Coronary artery (tissue), 2 donors: ENCODE measurements around the gene TMEM129.
"Not testable (repeated sequence)": the region's sequence is repeated elsewhere in the genome, so short reads cannot be mapped to it uniquely, and the experiment has no call there.

Experiments used
- DNase-seq: peaks from one replicate; pipeline ENCODE4 v3.0.0-alpha.2; 2017; ENCODE audit warnings: low spot score
- H3K27ac ChIP-seq, 2 donors: fragments of 200-600 bp; sonication (generic); one replicate each; pipeline ENCODE4 v1.5.1; 2016 to 2019
- H3K4me3 ChIP-seq: fragments of 200-600 bp; sonication (generic); 2 replicates; pipeline ENCODE4 v1.5.1; 2016; ENCODE audit warnings: mild to moderate bottlenecking, moderate library complexity
- TF ChIP-seq, protein P1 (sequence below): fragments of 200-600 bp; sonication (generic); IDR thresholded peaks from one replicate; pipeline ENCODE4 v1.5.1; 2019; ENCODE audit warnings: antibody characterized with exemption

The TMEM129 gene

DNA sequence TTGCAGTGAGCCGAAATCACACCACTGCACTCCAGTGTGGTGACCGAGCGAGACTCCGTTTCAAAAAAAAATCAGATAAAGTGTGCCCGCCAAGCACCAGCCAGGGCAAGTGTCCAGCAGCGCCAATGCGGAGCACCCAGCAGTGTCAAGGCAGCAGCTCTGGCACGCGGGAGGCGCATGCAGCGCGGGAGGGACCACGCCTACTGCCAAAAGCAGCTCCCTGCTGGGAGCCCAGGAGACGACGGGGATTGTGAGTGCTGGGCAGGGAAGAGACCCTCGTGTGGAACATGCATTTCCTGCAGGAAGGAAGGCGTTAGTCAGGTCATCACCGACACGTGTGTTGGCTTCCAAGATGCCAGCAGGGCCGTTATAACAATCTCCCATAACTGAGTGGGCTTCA, 47.5 kb downstream of the TMEM129 start:
- no peak overlapping the region for H3K4me3 ChIP-seq
- TF ChIP-seq, protein P1, sequence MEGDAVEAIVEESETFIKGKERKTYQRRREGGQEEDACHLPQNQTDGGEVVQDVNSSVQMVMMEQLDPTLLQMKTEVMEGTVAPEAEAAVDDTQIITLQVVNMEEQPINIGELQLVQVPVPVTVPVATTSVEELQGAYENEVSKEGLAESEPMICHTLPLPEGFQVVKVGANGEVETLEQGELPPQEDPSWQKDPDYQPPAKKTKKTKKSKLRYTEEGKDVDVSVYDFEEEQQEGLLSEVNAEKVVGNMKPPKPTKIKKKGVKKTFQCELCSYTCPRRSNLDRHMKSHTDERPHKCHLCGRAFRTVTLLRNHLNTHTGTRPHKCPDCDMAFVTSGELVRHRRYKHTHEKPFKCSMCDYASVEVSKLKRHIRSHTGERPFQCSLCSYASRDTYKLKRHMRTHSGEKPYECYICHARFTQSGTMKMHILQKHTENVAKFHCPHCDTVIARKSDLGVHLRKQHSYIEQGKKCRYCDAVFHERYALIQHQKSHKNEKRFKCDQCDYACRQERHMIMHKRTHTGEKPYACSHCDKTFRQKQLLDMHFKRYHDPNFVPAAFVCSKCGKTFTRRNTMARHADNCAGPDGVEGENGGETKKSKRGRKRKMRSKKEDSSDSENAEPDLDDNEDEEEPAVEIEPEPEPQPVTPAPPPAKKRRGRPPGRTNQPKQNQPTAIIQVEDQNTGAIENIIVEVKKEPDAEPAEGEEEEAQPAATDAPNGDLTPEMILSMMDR, result no peak
- no peak overlapping the region for H3K27ac ChIP-seq
- no peak for DNase-seq

DNA sequence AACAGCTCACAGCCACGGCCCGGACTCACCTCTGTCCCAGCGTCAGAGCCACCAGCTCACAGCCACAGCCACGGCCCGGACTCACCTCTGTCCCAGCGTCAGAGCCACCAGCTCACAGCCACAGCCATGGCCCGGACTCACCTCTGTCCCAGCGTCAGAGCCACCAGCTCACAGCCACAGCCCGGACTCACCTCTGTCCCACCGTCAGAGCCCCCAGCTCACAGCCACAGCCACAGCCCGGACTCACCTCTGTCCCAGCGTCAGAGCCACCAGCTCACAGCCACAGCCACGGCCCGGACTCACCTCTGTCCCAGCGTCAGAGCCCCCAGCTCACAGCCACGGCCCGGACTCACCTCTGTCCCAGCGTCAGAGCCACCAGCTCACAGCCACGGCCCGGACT, 50.1 kb downstream of the TMEM129 start:
- not testable (repeated sequence) for H3K27ac ChIP-seq, DNase-seq, H3K4me3 ChIP-seq

DNA sequence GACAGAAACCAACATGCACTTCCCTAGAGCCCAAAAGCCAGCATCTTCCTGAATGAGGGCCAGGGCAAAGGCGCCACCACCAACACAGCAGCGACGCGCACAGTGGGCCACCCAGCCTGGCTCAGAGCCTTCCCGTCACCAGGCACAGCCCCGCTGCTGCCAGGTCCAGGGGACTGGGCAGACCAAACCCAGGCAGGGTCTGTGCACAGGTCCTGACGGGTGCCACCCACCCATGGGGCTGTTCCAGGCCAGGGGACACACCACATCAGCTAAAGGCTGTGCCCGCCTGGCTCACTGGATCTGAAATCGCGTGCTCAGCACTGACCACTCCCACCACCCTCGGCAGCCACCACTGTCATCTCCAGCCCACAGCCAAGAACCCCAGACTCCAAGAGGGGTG, 50.8 kb downstream of the TMEM129 start:
- DNase-seq, result no peak
- TF ChIP-seq, protein P1, result no peak
- no peak overlapping the region for H3K4me3 ChIP-seq
- no peak overlapping the region for H3K27ac ChIP-seq

DNA sequence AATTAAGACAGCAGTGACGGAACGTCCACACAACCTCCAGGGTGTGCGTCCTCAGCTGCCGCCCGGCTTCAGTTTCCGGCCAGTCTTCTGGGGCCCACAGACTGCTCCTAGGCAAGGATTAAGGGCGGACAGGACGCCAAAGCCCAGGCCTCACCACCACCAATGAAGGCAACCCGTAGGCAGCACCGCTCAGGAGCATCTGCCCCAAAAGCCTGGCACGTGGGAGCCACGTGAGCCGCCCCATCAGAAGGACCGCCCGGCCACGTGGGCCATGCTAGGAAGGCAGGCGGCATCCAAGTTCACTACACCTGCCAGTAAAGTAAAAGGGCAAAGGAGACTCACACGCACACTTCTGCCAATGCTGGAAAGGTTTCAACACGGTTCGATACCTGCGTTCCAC, 51.3 kb downstream of the TMEM129 start:
- H3K4me3 ChIP-seq, result no peak overlapping the region
- DNase-seq, result no peak
- no peak overlapping the region for H3K27ac ChIP-seq
- TF ChIP-seq, protein P1, result no peak

DNA sequence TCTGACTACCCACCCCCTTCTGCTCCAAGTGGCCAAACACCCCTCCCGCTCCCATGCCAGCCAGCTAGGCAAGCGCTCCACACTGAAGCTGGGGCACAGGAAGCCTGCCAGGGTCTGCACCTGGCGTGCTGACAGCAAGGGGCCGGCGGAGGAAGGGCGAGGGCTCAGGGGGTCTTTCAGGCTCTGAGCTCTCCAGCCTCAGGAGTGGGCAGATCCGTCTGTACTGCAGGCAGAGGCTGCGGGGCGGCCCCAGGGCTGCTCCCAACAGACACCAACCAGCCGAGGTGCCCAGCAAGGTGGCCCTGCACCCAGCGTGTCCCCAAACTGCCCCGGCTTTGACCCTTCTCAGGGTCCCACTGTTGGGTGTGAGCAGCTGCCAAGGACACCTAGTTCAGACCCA, 51.9 kb downstream of the TMEM129 start:
- no peak overlapping the region for H3K27ac ChIP-seq
- no peak for DNase-seq
- TF ChIP-seq, protein P1, result no peak
- no peak overlapping the region for H3K4me3 ChIP-seq

DNA sequence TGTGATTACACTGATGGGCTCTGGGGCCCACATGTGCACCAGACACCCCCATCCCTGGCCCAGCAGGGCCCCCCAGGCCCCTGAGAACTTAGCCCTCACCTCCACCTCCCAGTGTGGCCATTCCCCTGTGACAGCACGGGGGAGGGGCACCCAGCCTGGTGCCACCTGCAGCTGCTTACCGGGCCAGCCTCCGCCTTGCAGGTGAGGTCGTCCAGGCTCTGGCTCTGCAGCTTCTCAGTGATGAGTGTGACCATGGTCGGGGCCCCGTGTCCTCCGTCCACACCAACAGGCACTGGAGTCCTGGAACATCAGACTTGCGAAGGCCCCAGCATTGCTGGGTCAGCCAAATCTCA, 52.7 kb downstream of the TMEM129 start:
- Histone ChIP-seq H3K4me3 (no peak overlapping the region), H3K27ac (no peak overlapping the region)
- no peak for DNase-seq
- TF ChIP-seq, protein P1, result no peak

DNA sequence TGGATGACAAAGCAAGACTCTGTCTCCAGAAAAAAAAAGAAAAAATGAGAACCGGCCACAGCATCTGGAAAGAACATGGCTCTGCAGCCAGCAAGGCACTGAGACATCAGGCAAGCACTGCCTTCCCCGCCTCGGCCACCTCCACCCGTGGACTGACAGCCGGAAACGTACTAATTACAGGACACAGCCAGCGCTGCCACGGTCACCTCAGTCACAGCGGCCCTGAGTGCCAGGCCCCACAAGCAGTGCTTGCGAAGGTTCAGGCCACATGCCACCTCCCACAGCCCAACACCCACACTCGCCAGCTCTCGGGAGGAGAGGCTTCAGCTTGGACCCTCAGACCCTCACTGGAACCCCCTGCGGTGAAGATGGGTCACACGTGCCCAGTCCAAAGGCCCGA, 53.9 kb downstream of the TMEM129 start:
- Histone ChIP-seq H3K4me3 (no peak overlapping the region), H3K27ac (no peak overlapping the region)
- no peak for DNase-seq
- TF ChIP-seq, protein P1, result no peak

DNA sequence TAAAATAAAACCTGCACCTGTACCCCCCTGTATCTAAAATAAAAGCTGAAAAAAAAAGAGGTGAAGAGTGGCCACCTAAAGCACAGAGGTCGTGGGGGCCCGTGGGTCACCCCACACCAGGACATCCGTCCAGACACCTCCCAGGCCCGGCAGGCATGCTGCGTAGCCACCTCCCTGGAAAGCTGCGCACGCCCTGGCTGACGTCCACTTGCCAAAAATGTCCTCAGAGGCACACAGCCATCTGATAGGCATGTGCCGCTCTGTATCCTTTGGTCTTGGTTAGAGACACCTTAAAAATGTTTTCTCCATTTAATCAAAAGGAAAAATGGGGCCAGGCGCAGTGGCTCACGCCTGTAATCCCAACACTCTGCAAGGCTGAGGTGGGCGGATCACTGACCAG, 54.7 kb downstream of the TMEM129 start:
- H3K27ac ChIP-seq, result no peak overlapping the region
- no peak overlapping the region for H3K4me3 ChIP-seq
- TF ChIP-seq, protein P1, result no peak
- DNase-seq, result no peak
